Right lobe of liver (tissue), 6 donors: ENCODE measurements around the gene THBS1. TPM values are rescaled to one million over a fixed set of nuclear protein-coding genes. Genes with fewer than 3 reads are reported as not detected.

Source experiments
- ATAC-seq, 4 donors: fragments of 200-7000 bp; cut with Tn5 transposase; one replicate each; pipeline ENCODE4 v1.9.1; 2020; ENCODE audit warnings: mild to moderate bottlenecking in 4 of 4, moderate library complexity in 4 of 4
- DNase-seq, 3 donors: peaks; one replicate each; pipeline ENCODE4 v3.0.0-alpha.2; 2020
- H3K27ac ChIP-seq, 3 donors: fragments of 200-600 bp; one replicate each; pipeline ENCODE4 v1.8.0; 2022
- H3K27me3 ChIP-seq, 2 donors: fragments of 200-600 bp; one replicate each; pipeline ENCODE4 v1.8.0; 2022
- H3K36me3 ChIP-seq, 4 donors: fragments of 200-600 bp; sonication (generic) in 1 of 4; one replicate each; pipeline versions ENCODE4 v1.5.1 to v1.8.0; 2017 to 2022; ENCODE audit warnings: control low read depth in 1 of 4
- H3K4me1 ChIP-seq, 4 donors: fragments of 200-600 bp; sonication (generic) in 1 of 4; one replicate each; pipeline versions ENCODE4 v1.5.1 to v1.8.0; 2017 to 2022; ENCODE audit warnings: control low read depth in 1 of 4
- H3K4me3 ChIP-seq, 3 donors: fragments of 200-600 bp; one replicate each; pipeline ENCODE4 v1.8.0; 2022
- H3K9me3 ChIP-seq, 4 donors: fragments of 200-600 bp; sonication (generic) in 1 of 4; one replicate each; pipeline versions ENCODE4 v1.5.1 to v1.8.0; 2017 to 2022; ENCODE audit warnings: control low read depth in 1 of 4
- CTCF ChIP-seq, 4 donors: fragments of 200-600 bp in 3 of 4; fragments of 450-650 bp in 1 of 4; IDR thresholded peaks; one replicate each; pipeline versions ENCODE4 v1.5.1 to v1.8.0; 2016 to 2022; ENCODE audit warnings: antibody characterized with exemption in 4 of 4, mild to moderate bottlenecking in 2 of 4
- POLR2A ChIP-seq: fragments of 450-650 bp; IDR thresholded peaks from one replicate; pipeline ENCODE4 v1.6.1; 2017; ENCODE audit warnings: antibody characterized with exemption, mild to moderate bottlenecking
- WGBS: methylation state at CpG from one replicate; pipeline ENCODE4 v1.1.6; 2018; ENCODE audit warnings: low coverage, low lambda C conversion rate; ENCODE audit not compliant: insufficient coverage; ENCODE audit errors: missing lambda C conversion rate; 5-methylcytosine and 5-hydroxymethylcytosine counted together
- intact Hi-C, 2 donors: fragments of 100-400 bp; cut with DNase I; formaldehyde crosslinking; loops; one replicate each; pipeline versions ENCODE4 v1.11.2 to v1.14.1; 2022
- total RNA-seq, 6 experiments: library from RNA; depleted of rRNA in 2 of 6; stranded (reverse); fragments of >200 nt in 2 of 6; fragmentation: NEBNext Ultra II Directional in 3 of 6; extraction: Animal tissue kit (Norgen Biotek cat#: 25700) in 3 of 6; gene quantifications; one replicate each; pipeline versions ENCODE4 v1.1.0 to v1.2.4, GENCODE V29; 2016 to 2023
- donor health status: DM: no; HTN: yes; CAD: no.
- donor health status: DM: no; HTN: no; CAD: no.
- donor health status: DM: no; HTN: no; CAD: no.
- donor health status: DM: no; HTN: yes; CAD: no.
- donor health status: DM: no; HTN: yes; CAD: no.

Gene THBS1
- total RNA-seq, 6 experiments from 2014 or later: 10.7 to 253 (median 64.6) TPM

GRCh38 chr15:39582286-39582976 is 1.6 kb downstream of the THBS1 start:
- ATAC-seq (no peak), DNase-seq (peak in 1 of 3 donors; percentile 26)
- H3K4me1 ChIP-seq: peaks cover 0 to 25% (median 11%) of the 10 kb centered on the region in 4 donors
- no peaks in the 10 kb centered on the region for H3K9me3 ChIP-seq
- intact Hi-C loops: no loop called here
- 67% methylated on average over 15 of the region's 20 CpGs for WGBS
- H3K27ac ChIP-seq: peak overlapping the region in 2 of 3 donors; percentile 75 to 88
- peak overlapping the region; percentile 48 to 58 (median 53) for H3K4me3 ChIP-seq
- peaks cover 0 to 29% (median 12%) of the 10 kb centered on the region in 4 donors for H3K36me3 ChIP-seq
- H3K27me3 ChIP-seq: no peaks in the 10 kb centered on the region
- TF ChIP-seq POLR2A (no peak), CTCF (IDR thresholded peaks at IDR 0.05) (no peak)

DNA sequence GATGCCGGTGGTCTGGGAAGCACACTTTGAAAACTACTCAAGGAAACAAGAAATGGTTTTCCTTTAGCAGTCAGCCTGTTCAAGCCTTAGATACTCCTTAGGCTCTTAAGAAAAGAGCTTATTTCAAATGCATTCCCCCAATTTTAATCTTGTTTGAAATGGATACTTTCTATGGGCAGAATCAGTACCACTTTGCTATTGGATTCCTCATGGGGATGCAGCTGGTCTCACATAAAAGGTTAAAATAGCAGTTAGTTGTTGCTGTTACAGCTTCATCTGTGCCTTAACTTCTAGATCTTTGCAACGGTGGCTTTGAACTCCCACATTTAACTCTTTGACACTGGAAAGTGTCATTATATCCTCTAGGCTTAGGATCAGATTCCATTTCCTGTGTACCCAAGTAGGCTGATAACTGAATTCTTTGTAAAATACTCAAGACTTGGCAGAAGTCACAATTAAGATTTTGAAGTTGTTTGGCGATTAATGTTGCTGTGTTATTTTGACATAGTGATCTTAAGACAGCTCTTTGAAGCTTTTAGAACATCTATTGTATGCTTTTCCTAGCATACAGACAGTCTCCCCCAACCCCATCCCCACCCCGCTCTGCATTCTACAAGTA is 2.2 kb downstream of the THBS1 start:
- Histone ChIP-seq H3K36me3 (peaks cover 0 to 36% (median 14%) of the 10 kb centered on the region in 4 donors), H3K27me3 (no peaks in the 10 kb centered on the region), H3K27ac (peak overlapping the region in 1 of 3 donors; percentile 39), H3K4me3 (peak overlapping the region; percentile 48 to 58 (median 53)), H3K4me1 (peaks cover 0 to 32% (median 14%) of the 10 kb centered on the region in 4 donors), H3K9me3 (no peaks in the 10 kb centered on the region)
- intact Hi-C loops: no loop called here
- 40% methylated on average over 3 of the region's 4 CpGs for WGBS
- DNase-seq (no peak), ATAC-seq (no peak)
- TF ChIP-seq CTCF (IDR thresholded peaks at IDR 0.05): no peak
- no peak for TF ChIP-seq POLR2A

GRCh38 chr15:39583596-39584265 is 2.9 kb downstream of the THBS1 start:
- H3K9me3 ChIP-seq: no peaks in the 10 kb centered on the region
- ATAC-seq: no peak
- intact Hi-C loops: no loop called here
- no peaks in the 10 kb centered on the region for H3K27me3 ChIP-seq
- 71% methylated on average over 10 of the region's 13 CpGs for WGBS
- peaks cover 0 to 36% (median 14%) of the 10 kb centered on the region in 4 donors for H3K36me3 ChIP-seq
- H3K4me1 ChIP-seq: peaks cover 0 to 38% (median 16%) of the 10 kb centered on the region in 4 donors
- TF ChIP-seq CTCF (IDR thresholded peaks at IDR 0.05) (peak; percentile 8 to 29 (median 19)), POLR2A (no peak)
- DNase-seq: no peak
- peak overlapping the region; percentile 48 to 58 (median 53) for H3K4me3 ChIP-seq
- no peak overlapping the region for H3K27ac ChIP-seq

DNA sequence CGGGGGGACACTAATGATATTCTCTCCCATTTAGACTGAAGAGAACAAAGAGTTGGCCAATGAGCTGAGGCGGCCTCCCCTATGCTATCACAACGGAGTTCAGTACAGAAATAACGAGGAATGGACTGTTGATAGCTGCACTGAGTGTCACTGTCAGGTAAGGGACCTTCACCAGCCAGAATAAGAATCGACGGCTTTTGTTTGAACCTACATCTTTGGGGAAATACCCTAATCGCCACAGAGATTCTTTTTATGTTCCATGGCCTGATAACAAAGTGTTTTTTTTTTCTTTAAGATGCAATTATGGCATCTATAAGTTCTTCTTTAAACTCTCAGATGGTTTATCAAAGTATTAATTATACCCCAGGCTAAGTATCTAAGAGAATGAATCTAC is 3.4 kb downstream of the THBS1 start:
- 62% methylated on average over 6 of the region's 7 CpGs for WGBS
- Histone ChIP-seq H3K36me3 (peaks cover 0 to 38% (median 14%) of the 10 kb centered on the region in 4 donors), H3K4me1 (peaks cover 0 to 40% (median 16%) of the 10 kb centered on the region in 4 donors), H3K9me3 (no peaks in the 10 kb centered on the region), H3K27ac (no peak overlapping the region), H3K4me3 (peak overlapping the region; percentile 6 to 53 (median 6)), H3K27me3 (no peaks in the 10 kb centered on the region)
- ATAC-seq: no peak
- DNase-seq: no peak
- intact Hi-C loops: no loop called here
- TF ChIP-seq CTCF (IDR thresholded peaks at IDR 0.05) (no peak), POLR2A (no peak)
